Natural killer cell treated with Interleukin-12 subunit alpha and Interleukin-12 subunit beta and Interleukin-15 and Interleukin-18, amount 100 ng/mL, for 72 hours (primary cell): ENCODE results near the gene GFAP. TPM values are rescaled to one million over a fixed set of nuclear protein-coding genes. Genes with fewer than 3 reads are reported as not detected.

ENCODE experiments used
- ATAC-seq, 2 donors: fragments of 150-1000 bp; cut with Tn5 transposase in 1 of 2; sonication (Bioruptor Pico), chemical (Tn5 transposase) in 1 of 2; 2 replicates each; pipeline ENCODE4 v1.10.0; 2021
- DNase-seq: peaks from one replicate; pipeline ENCODE4 v3.0.0; 2022; ENCODE audit warnings: low spot score
- H3K27ac Mint-ChIP-seq, 2 donors: 1 replicate in 1 of 2; 2 replicates in 1 of 2; pipeline ENCODE4 v1.8.0; 2022; ENCODE audit warnings: mixed read lengths in 2 of 2, mild to moderate bottlenecking in 1 of 2, moderate library complexity in 1 of 2
- H3K27me3 Mint-ChIP-seq, 2 donors: 1 replicate in 1 of 2; 2 replicates in 1 of 2; pipeline ENCODE4 v1.8.0; 2022; ENCODE audit warnings: mixed read lengths in 2 of 2
- H3K36me3 Mint-ChIP-seq: one replicate; pipeline ENCODE4 v1.8.0; 2022; ENCODE audit warnings: mixed read lengths
- H3K4me1 Mint-ChIP-seq, 2 donors: 1 replicate in 1 of 2; 2 replicates in 1 of 2; pipeline ENCODE4 v1.8.0; 2022; ENCODE audit warnings: low read depth in 2 of 2, mixed read lengths in 2 of 2, mild to moderate bottlenecking in 1 of 2
- H3K4me3 Mint-ChIP-seq: one replicate; pipeline ENCODE4 v1.8.0; 2022; ENCODE audit warnings: mixed read lengths
- H3K9me3 Mint-ChIP-seq: 2 replicates; pipeline ENCODE4 v1.8.0; 2022; ENCODE audit warnings: mixed read lengths
- total RNA-seq, 2 donors: library from RNA; stranded (reverse); gene quantifications; one replicate each; pipeline ENCODE4 v1.2.3, GENCODE V29; 2022

The GFAP gene
- total RNA-seq, 2 donors from 2014 or later: not detected

GRCh38 chr17:44914698-44915271 is 515 bp downstream of the GFAP start:
- peaks cover 10 to 11% of the 10 kb centered on the region in 2 donors for H3K4me1 Mint-ChIP-seq

DNA sequence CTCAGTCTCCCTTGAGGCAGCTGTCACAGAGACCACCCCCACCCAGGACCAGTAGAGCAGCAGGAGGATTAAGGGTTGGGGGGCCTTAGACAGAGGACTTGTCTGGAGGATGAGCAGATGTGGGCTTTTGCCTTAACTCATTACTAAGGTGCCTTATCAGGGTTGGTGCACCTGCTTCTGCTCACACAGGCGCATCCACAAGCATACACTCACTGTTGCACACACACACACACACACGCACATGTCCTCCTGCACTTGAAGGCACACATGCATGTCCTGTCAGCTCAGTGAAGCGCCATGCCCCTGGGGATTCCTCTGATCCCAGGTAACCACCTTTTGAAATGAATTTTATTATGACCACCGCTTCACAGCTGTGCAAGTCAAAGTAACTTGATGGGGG is 1.2 kb downstream of the GFAP start:
- Mint-ChIP-seq H3K27me3 (peaks cover 16 to 17% of the 10 kb centered on the region in 2 donors), H3K36me3 (no peaks in the 10 kb centered on the region), H3K9me3 (no peaks in the 10 kb centered on the region), H3K4me3 (no peak overlapping the region), H3K27ac (no peak overlapping the region), H3K4me1 (peaks cover 10 to 11% of the 10 kb centered on the region in 2 donors)
- DNase-seq: no peak
- no peak for ATAC-seq

More at GRCh38 chr17:44914698-44915271, 515 bp downstream of the GFAP start:
- Mint-ChIP-seq H3K27me3 (peaks cover 16 to 17% of the 10 kb centered on the region in 2 donors), H3K36me3 (no peaks in the 10 kb centered on the region), H3K9me3 (no peaks in the 10 kb centered on the region), H3K27ac (no peak overlapping the region), H3K4me3 (no peak overlapping the region)
- DNase-seq (no peak), ATAC-seq (no peak)

DNA sequence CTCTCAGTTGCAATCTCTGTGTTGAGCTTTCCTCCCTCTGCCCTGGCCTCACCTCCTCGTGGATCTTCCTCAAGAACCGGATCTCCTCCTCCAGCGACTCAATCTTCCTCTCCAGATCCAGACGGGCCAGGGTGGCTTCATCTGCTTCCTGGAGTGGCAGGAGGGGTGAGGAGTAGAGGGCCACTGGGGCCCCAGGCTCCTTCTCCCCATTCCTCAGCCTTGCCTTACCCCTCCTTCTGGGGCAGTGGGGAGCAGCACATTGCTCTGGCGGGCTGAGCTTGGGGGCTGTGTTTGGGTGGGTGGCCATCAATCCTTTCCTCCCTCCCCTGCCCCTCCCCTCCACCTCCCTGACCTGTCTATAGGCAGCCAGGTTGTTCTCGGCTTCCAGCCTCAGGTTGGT is 1.6 kb downstream of the GFAP start:
- Mint-ChIP-seq H3K9me3 (no peaks in the 10 kb centered on the region), H3K27ac (no peak overlapping the region), H3K27me3 (peaks cover 16 to 18% of the 10 kb centered on the region in 2 donors), H3K4me1 (peaks cover 10 to 11% of the 10 kb centered on the region in 2 donors), H3K4me3 (no peak overlapping the region), H3K36me3 (no peaks in the 10 kb centered on the region)
- ATAC-seq (no peak), DNase-seq (no peak)

DNA sequence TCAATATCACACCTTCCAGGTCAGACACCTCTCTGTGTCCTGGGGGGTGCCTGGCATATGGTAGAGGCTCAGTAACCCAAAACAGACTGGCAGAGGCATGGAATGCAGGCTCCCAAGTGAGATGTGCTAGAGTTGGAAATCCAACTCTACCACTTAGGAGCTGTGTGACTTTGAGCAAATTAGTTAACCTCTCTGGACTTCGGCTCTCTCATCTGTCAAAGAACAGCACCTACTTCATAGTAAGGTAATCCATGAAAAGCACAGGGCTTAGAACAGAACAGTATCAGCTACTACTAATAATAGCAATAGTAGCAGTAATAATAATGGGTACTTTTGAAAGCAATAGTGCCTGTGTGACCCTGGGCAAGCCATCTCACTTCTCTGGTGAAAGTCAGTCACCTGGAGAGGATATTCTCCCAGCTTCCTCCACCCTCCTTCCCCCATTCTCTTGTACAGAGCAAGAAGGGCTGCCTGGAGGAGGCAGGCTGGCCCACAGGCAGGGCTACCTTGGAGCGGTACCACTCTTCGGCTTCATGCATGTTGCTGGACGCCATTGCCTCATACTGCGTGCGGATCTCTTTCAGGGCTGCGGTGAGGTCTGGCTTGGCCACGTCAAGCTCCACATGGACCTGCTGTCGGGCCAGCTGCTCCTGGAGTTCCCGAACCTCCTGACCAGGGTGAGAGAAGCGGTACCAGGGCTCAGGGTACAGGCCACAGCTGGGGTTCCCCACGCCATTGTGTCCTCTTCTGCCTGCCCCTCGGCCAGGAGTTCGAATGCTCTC is 2.3 kb downstream of the GFAP start:
- Mint-ChIP-seq H3K27me3 (peaks cover 16 to 19% of the 10 kb centered on the region in 2 donors), H3K9me3 (no peaks in the 10 kb centered on the region)

DNA sequence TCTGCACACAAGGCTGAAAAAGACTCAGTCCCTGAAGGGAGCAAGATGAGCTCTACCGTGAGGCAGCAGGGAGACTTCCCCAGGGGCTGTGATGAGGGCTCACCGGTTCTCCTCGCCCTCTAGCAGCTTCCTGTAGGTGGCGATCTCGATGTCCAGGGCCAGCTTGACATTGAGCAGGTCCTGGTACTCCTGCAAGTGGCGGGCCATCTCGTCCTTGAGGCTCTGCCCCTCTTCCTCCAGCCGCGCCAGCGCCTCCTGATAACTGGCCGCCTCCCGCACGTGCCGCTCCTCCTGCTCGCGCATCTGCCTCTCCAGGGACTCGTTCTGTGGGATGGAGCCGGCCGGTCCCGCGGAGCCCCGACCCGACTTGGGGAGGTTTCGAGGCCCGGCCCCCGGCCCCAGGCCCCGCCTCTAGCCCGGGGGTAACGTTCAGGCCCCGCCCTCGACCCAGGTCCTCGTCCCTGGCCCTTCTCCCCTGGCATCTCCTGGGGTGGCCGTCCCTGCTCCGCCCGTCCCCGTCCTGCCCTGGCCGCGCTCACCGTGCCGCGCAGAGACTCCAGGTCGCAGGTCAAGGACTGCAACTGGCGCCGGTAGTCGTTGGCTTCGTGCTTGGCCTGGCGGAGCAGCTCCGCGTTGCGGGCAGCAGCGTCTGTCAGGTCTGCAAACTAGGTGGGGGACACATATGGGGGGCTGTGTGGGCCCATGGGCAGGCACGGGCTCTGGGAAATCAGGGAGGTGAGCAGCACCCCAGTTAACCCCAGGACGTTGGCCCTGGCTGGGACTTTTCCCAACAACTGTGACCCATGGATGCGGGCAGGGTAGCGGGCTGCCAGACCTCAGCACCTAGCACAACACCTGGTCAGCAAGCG is 3.9 kb downstream of the GFAP start:
- peaks cover 10 to 11% of the 10 kb centered on the region in 2 donors for H3K4me1 Mint-ChIP-seq
- no peaks in the 10 kb centered on the region for H3K36me3 Mint-ChIP-seq
- DNase-seq (no peak), ATAC-seq (peak; percentile 71 to 74)
- H3K27me3 Mint-ChIP-seq: peaks cover 16 to 20% of the 10 kb centered on the region in 2 donors
- H3K9me3 Mint-ChIP-seq: no peaks in the 10 kb centered on the region
- no peak overlapping the region for H3K27ac Mint-ChIP-seq
- peak overlapping the region; percentile 12 for H3K4me3 Mint-ChIP-seq

More for the DNA sequence above, 2.3 kb downstream of the GFAP start:
- peak overlapping the region; percentile 49 for H3K4me3 Mint-ChIP-seq
- H3K4me1 Mint-ChIP-seq: peaks cover 10 to 11% of the 10 kb centered on the region in 2 donors
- H3K36me3 Mint-ChIP-seq: no peaks in the 10 kb centered on the region
- ATAC-seq (no peak), DNase-seq (no peak)
- no peak overlapping the region for H3K27ac Mint-ChIP-seq

- Mint-ChIP-seq H3K27me3 (peaks cover 16 to 22% of the 10 kb centered on the region in 2 donors), H3K4me3 (peak overlapping the region; percentile 12), H3K4me1 (peaks cover 10 to 11% of the 10 kb centered on the region in 2 donors), H3K36me3 (no peaks in the 10 kb centered on the region), H3K9me3 (no peaks in the 10 kb centered on the region), H3K27ac (no peak overlapping the region)
- DNase-seq: no peak
- ATAC-seq: no peak
Measured at GRCh38 chr17:44910231-44911106, 4.8 kb downstream of the GFAP start.

GRCh38 chr17:44909681-44910144 is 5.6 kb downstream of the GFAP start:
- H3K27me3 Mint-ChIP-seq: peaks cover 16 to 25% of the 10 kb centered on the region in 2 donors
- H3K27ac Mint-ChIP-seq: no peak overlapping the region
- H3K9me3 Mint-ChIP-seq: no peaks in the 10 kb centered on the region
- no peak for DNase-seq
- no peak overlapping the region for H3K4me3 Mint-ChIP-seq
- ATAC-seq: no peak
- H3K4me1 Mint-ChIP-seq: peaks cover 10 to 11% of the 10 kb centered on the region in 2 donors
- H3K36me3 Mint-ChIP-seq: no peaks in the 10 kb centered on the region

DNA sequence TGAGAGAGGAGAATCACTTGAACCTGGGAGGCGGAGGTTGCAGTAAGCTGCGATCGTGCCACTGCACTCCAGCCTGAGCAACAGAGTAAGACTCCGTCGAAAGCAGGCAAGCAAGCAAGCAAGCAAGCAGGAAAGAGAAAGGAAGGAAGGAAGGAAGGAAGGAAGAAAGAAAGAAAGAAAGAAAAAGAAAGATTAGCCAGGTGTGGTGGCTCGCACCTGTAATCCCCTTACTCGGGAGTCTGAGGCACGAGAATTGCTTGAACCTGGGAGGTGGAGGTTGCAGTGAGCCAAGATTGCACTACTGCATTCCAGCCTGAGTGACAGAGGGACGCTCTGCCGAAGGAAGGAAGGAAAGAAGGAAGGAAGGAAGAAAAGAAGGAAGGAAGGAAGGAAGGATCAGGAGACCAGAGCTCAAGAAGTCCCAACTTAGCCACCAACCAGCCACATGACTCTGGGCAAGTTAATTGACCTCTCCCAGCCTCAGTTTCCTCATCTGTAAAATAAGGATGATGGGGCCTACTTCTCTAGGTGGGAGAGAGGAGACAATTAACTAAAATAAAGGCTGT is 6.5 kb downstream of the GFAP start:
- ATAC-seq (no peak), DNase-seq (no peak)
- H3K4me3 Mint-ChIP-seq: no peak overlapping the region
- peaks cover 15 to 21% of the 10 kb centered on the region in 2 donors for H3K27me3 Mint-ChIP-seq
- H3K4me1 Mint-ChIP-seq: peaks cover 10 to 11% of the 10 kb centered on the region in 2 donors
- H3K9me3 Mint-ChIP-seq: no peaks in the 10 kb centered on the region
- H3K36me3 Mint-ChIP-seq: no peaks in the 10 kb centered on the region
- H3K27ac Mint-ChIP-seq: no peak overlapping the region

- Mint-ChIP-seq H3K27me3 (peaks cover 7 to 16% of the 10 kb centered on the region in 2 donors), H3K9me3 (no peaks in the 10 kb centered on the region), H3K4me3 (no peak overlapping the region), H3K4me1 (peaks cover 4 to 11% of the 10 kb centered on the region in 2 donors), H3K27ac (no peak overlapping the region), H3K36me3 (no peaks in the 10 kb centered on the region)
- DNase-seq: no peak
- ATAC-seq: no peak
Measured at GRCh38 chr17:44907729-44908470, 7.4 kb downstream of the GFAP start.

DNA sequence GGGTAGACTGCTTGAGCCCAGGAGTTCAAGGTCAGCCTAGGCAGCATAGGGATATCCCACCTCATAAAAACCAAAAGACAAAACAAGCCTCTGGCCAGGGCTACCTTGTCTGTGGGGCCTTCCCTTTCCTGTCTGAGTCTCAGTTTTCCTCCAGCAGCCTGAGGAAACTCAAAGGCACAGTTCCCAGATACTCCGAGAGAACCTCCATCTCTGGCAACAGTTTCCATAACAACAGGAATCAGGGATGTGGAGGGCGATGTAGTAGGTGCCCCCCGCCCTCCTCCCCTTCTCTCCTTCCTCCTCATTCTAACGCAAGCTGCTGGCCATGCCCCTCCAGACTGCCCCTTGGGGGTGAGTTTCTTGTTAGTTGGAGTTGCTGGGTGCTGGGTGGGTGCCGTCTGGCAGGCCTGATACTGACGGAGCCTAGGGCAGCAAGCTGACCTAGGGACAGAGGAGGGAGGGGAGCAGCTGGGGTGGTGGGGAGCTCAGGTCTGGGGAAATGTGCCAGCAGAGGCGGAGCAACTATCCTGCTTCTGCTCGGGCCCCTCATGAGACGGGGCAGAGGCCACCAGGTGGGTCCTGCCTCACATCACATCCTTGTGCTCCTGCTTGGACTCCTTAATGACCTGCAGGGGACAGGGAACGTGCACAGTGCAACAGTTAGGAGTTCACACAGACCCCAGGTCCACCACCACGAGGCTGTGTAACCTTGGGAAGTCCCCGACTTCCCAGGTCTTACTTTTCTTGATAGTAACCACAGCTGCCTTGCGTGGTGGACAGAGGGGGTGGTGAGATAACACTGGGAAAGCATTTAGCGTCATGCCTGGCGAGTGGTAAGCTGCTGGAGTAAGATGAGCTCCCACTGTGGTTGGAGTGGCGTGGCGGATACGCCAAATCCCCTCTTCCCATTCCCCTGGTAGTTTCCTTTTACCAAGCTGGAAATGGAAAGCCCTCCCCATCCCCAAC is 8.3 kb downstream of the GFAP start:
- Mint-ChIP-seq H3K9me3 (no peaks in the 10 kb centered on the region), H3K4me1 (peaks cover 0 to 7% of the 10 kb centered on the region in 2 donors), H3K27me3 (peaks cover 0 to 12% of the 10 kb centered on the region in 2 donors), H3K4me3 (no peak overlapping the region), H3K36me3 (no peaks in the 10 kb centered on the region), H3K27ac (no peak overlapping the region)
- ATAC-seq (no peak), DNase-seq (no peak)

DNA sequence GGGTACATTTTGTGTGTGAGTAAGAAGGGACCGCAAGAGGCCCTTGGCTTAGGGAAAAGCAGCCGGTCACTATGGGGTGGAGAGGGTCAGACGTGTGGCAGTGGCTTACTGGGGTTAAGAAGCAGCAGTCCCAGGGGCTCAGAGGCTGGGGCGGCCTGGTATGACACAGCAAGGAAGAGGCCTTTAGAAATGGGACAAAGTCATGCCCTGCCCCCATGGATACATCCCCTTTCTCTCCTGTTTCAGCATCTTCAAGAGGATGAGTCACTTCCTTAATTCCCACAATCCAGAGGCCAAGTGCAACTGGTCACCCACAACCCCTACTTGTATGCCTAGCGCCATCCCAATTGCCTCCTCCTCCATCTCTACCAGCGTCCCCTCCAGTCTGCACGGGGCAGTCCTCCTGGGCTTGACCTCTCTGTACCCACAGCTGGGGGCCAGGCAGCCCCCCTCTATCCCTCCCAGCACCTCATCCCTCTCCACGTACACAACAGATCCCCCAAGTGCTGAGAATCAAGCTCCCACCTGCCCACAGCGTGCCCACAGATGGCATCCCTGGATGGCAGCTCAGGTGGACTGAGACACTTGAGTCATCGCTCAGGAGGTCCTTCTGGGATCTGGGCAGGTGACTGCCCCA is 9.2 kb downstream of the GFAP start:
- H3K27me3 Mint-ChIP-seq: peaks cover 5 to 17% of the 10 kb centered on the region in 2 donors
- no peak for ATAC-seq
- H3K9me3 Mint-ChIP-seq: no peaks in the 10 kb centered on the region
- DNase-seq: no peak
- H3K4me1 Mint-ChIP-seq: peaks cover 0 to 5% of the 10 kb centered on the region in 2 donors
- no peaks in the 10 kb centered on the region for H3K36me3 Mint-ChIP-seq
- no peak overlapping the region for H3K4me3 Mint-ChIP-seq
- H3K27ac Mint-ChIP-seq: no peak overlapping the region
